HuH-7 (cell line): ENCODE results near the gene UGT1A10.

Source experiments
- DNase-seq: peaks from one replicate; pipeline ENCODE4 v3.0.0; 2011; ENCODE audit warnings: low spot score

Gene UGT1A10

GRCh38 chr2:233803994-233804393, 167.7 kb downstream of the UGT1A10 start:
- no peak for DNase-seq

GRCh38 chr2:233807215-233807865, 171.1 kb downstream of the UGT1A10 start:
- no peak for DNase-seq

- no peak for DNase-seq
These were observed 172.0 kb downstream of the UGT1A10 start for GRCh38 chr2:233807966-233808935.

- DNase-seq, result no peak
These were observed 174.1 kb downstream of the UGT1A10 start for GRCh38 chr2:233810385-233810784.

GRCh38 chr2:233811087-233811486, 174.8 kb downstream of the UGT1A10 start:
- DNase-seq, result no peak

GRCh38 chr2:233811732-233812131, 175.5 kb downstream of the UGT1A10 start:
- no peak for DNase-seq

- DNase-seq, result no peak
These were observed 177.2 kb downstream of the UGT1A10 start for GRCh38 chr2:233813236-233814055.

- DNase-seq, result no peak
These were observed 178.0 kb downstream of the UGT1A10 start for GRCh38 chr2:233814056-233814835.

- DNase-seq, result no peak
These were observed 179.6 kb downstream of the UGT1A10 start for GRCh38 chr2:233815861-233816260.

- no peak for DNase-seq
These were observed 180.1 kb downstream of the UGT1A10 start for GRCh38 chr2:233816334-233816733.

- DNase-seq, result peak; percentile 58
These were observed 180.5 kb downstream of the UGT1A10 start for GRCh38 chr2:233816771-233817170.

GRCh38 chr2:233817361-233817911, 181.2 kb downstream of the UGT1A10 start:
- DNase-seq, result no peak

GRCh38 chr2:233817995-233818638, 181.9 kb downstream of the UGT1A10 start:
- DNase-seq, result no peak

- DNase-seq, result no peak
These were observed 182.7 kb downstream of the UGT1A10 start for GRCh38 chr2:233818639-233819621.

- no peak for DNase-seq
These were observed 183.9 kb downstream of the UGT1A10 start for GRCh38 chr2:233819884-233820773.

- no peak for DNase-seq
These were observed 184.5 kb downstream of the UGT1A10 start for GRCh38 chr2:233820774-233821105.

- no peak for DNase-seq
These were observed 184.9 kb downstream of the UGT1A10 start for GRCh38 chr2:233821196-233821595.

- no peak for DNase-seq
These were observed 185.5 kb downstream of the UGT1A10 start for GRCh38 chr2:233821709-233822100.
